T-helper 22 cell (primary cell): ENCODE data around the gene NKX2-1.

Experiments
- DNase-seq: peaks from one replicate; pipeline ENCODE4 v3.0.0-alpha.2; 2020; ENCODE audit warnings: low read depth

Gene NKX2-1

GRCh38 chr14:36517242-36518030 lies 2.6 kb downstream of the NKX2-1 start:
- DNase-seq, result no peak

GRCh38 chr14:36516719-36517241 lies 3.3 kb downstream of the NKX2-1 start:
- no peak for DNase-seq

GRCh38 chr14:36515896-36516718 lies 3.9 kb downstream of the NKX2-1 start:
- DNase-seq, result no peak

- DNase-seq, result no peak
Observed at GRCh38 chr14:36515105-36515593, 4.9 kb downstream of the NKX2-1 start.

- DNase-seq, result no peak
Observed at GRCh38 chr14:36514278-36515104, 5.5 kb downstream of the NKX2-1 start.

GRCh38 chr14:36513451-36514277 lies 6.4 kb downstream of the NKX2-1 start:
- DNase-seq, result no peak

- DNase-seq, result no peak
Observed at GRCh38 chr14:36513012-36513420, 7.0 kb downstream of the NKX2-1 start.

GRCh38 chr14:36512585-36513003 lies 7.4 kb downstream of the NKX2-1 start:
- no peak for DNase-seq

GRCh38 chr14:36511981-36512584 lies 7.9 kb downstream of the NKX2-1 start:
- no peak for DNase-seq

GRCh38 chr14:36510874-36511273 lies 9.2 kb downstream of the NKX2-1 start:
- no peak for DNase-seq

- DNase-seq, result no peak
Observed at GRCh38 chr14:36510078-36510799, 9.8 kb downstream of the NKX2-1 start.

GRCh38 chr14:36509069-36509917 lies 10.7 kb downstream of the NKX2-1 start:
- DNase-seq, result no peak

GRCh38 chr14:36508418-36509068 lies 11.5 kb downstream of the NKX2-1 start:
- DNase-seq, result no peak

- DNase-seq, result no peak
Observed at GRCh38 chr14:36507847-36508417, 12.1 kb downstream of the NKX2-1 start.

GRCh38 chr14:36506732-36507614 lies 13.1 kb downstream of the NKX2-1 start:
- DNase-seq, result no peak

- no peak for DNase-seq
Observed at GRCh38 chr14:36505892-36506731, 13.9 kb downstream of the NKX2-1 start.
